HG03571 (cell line): ENCODE measurements around the gene SYT15B.
A peak's percentile ranks its signal among the peaks of the same experiment; 100 is the strongest.
"Not testable (repeated sequence)": the region's sequence is repeated elsewhere in the genome, so short reads cannot be mapped to it uniquely, and the experiment has no call there.

Source experiments
- ATAC-seq: cut with Tn5 transposase; IDR thresholded peaks from one replicate; pipeline ENCODE4 v1.9.1; 2021; ENCODE audit not compliant: unreplicated experiment

Gene SYT15B

GRCh38 chr10:47763554-47764175 lies at the start of gene SYT15B:
SYT15B (minus strand) TSS chr10:47763592; CDS start chr10:47762640, 952 bp downstream.
- not testable (repeated sequence) for ATAC-seq

DNA sequence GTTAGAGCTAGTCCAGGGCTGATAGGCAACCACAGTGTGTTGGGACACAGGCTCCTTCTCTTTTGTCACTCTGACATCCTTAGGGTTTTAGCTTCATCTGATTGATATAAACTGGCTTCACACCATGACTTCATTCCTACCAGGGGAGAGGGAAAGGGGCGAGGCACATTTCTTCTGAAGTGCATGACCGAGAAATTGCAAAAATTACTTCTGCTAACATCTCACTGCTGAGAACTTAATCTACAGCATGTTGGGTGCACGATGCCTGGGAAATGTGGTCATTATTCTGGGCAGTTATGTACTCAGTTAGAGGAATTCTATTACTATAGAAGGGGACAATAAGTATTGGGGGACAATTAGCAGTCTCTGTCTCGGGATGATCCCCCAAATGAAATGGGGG lies 16.2 kb upstream of the SYT15B start:
- ATAC-seq = not testable (repeated sequence)

GRCh38 chr10:47775361-47776231 lies 12.2 kb upstream of the SYT15B start:
- not testable (repeated sequence) for ATAC-seq

GRCh38 chr10:47770745-47771144 lies 7.4 kb upstream of the SYT15B start:
- not testable (repeated sequence) for ATAC-seq

- ATAC-seq = not testable (repeated sequence)
These were observed 5.3 kb upstream of the SYT15B start for GRCh38 chr10:47768578-47769115.

DNA sequence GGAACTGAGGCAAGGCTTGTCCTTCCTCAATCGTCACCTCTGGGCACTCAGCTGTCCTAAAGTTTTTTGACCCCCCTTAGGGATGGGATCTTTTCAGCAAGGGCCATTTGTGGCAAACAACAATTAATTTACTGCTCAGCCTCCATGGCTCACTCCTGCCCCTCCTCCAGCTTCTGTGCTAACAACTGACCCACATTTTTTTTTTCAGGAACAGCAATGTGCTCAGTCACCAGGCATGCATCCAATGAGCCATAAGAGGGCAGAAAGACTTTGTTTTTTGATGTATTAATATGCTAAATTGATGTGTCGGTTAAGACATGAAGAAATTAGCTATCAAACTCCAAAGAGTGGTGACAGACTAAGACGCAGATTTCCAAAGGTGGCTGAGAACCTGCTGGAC lies 4.7 kb upstream of the SYT15B start:
- ATAC-seq = not testable (repeated sequence)

GRCh38 chr10:47767236-47767635 lies 3.8 kb upstream of the SYT15B start:
- ATAC-seq = not testable (repeated sequence)

GRCh38 chr10:47765232-47765631 lies 1.8 kb upstream of the SYT15B start:
- ATAC-seq = not testable (repeated sequence)

- not testable (repeated sequence) for ATAC-seq
These were observed 478 bp downstream of the SYT15B start for GRCh38 chr10:47762674-47763553.

DNA sequence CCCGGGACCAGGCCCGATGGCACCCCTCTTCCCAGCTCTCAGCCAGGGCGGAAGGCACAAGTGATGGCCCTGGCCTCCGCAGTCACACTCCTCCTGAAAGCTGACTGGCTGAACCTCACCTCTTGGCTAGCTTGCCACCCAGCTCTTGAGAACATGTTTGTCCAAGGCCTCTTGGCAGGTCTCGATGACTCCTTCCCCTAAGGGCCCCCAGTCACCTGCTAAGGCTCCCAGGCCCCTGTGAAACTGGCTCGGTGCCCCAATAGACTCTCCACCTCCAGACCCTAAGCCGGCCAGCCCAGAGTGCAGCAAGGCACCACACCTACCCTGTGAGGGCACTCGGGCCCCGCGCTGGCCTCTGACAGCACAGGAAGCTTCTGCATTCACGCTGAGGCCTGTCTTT lies 4.5 kb downstream of the SYT15B start:
- ATAC-seq = not testable (repeated sequence)

DNA sequence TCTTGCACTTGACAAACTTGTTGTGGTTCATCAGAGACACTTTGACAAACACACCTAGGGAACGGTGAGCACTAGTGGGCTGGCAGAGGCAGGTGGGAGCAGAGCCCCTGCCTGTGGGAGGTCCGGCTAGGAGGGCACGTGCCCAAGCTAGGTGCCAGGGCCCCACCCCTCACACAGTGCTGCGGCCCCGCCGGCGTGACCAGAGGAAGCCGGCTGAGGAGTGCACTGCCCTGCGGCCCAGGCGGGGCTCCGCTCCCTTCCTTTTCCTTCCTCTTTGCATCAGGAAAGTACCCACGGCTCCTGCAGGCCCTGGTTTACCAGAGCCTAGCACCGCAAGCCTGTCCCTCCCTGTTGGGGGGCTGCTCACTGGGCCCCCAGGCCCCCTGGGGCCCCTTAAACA lies 7.2 kb downstream of the SYT15B start:
- not testable (repeated sequence) for ATAC-seq

- not testable (repeated sequence) for ATAC-seq
These were observed 9.5 kb downstream of the SYT15B start for GRCh38 chr10:47753871-47754270.

- not testable (repeated sequence) for ATAC-seq
These were observed 10.2 kb downstream of the SYT15B start for GRCh38 chr10:47753176-47753575.

DNA sequence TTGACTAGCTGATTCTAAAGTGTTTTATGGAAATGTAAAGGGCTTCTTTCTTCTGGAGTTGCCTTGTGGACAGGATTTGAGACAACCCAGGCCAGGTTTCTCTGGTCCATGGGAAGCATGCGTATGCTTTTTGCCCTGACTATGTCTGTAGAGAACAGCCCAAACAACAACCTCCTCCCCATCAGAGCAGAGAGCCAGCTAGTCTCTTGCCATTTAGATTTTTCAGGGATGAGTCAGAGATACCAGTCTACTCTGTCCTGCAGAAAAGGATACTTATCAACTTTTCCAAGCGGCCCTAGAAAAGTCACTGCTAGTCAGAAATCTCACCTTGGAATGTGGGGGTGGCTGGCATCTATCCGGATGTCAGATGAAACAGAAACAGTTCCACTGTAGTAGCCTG lies 11.6 kb downstream of the SYT15B start:
- not testable (repeated sequence) for ATAC-seq

GRCh38 chr10:47750360-47750759 lies 13.0 kb downstream of the SYT15B start:
- not testable (repeated sequence) for ATAC-seq

GRCh38 chr10:47746780-47747376 lies 16.5 kb downstream of the SYT15B start:
- ATAC-seq = not testable (repeated sequence)

- not testable (repeated sequence) for ATAC-seq
These were observed 18.5 kb downstream of the SYT15B start for GRCh38 chr10:47744881-47745280.

- ATAC-seq = peak; percentile 70
These were observed 19.5 kb downstream of the SYT15B start for GRCh38 chr10:47743611-47744550.

DNA sequence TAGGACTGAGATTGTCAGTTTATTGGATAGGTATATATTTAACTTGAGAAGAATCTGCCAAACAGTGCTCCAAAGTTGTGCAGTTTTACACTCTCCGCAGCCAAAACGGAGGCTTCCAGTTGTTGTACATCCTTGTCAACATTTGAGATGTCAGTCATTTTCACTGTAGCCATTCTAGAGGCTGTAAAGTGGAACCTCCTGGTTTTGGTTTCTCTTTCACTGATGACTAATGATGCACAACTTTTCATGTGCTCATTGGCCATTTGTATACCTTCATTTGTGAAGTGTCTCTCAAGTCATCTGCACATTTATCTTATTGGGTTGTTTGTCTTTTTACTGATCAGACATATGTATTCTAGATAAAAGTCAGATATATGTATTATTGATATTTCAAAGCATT lies 22.5 kb downstream of the SYT15B start:
- peak; percentile 55 for ATAC-seq
